Bone marrow (tissue), 2 donors: ENCODE data around the gene EPB41L5.
"Not testable (repeated sequence)": the region's sequence is repeated elsewhere in the genome, so short reads cannot be mapped to it uniquely, and the experiment has no call there.

Source experiments
- DNase-seq, 2 donors: peaks; one replicate each; lab custom pipeline; 2025; lab: John Stamatoyannopoulos, UW

EPB41L5 gene

GRCh38 chr2:120199817-120200459, 187.1 kb downstream of the EPB41L5 start:
- not testable (repeated sequence) for DNase-seq

- no peak for DNase-seq
Measured at GRCh38 chr2:120203251-120204021, 190.6 kb downstream of the EPB41L5 start.

GRCh38 chr2:120204022-120204405, 191.1 kb downstream of the EPB41L5 start:
- no peak for DNase-seq

DNA sequence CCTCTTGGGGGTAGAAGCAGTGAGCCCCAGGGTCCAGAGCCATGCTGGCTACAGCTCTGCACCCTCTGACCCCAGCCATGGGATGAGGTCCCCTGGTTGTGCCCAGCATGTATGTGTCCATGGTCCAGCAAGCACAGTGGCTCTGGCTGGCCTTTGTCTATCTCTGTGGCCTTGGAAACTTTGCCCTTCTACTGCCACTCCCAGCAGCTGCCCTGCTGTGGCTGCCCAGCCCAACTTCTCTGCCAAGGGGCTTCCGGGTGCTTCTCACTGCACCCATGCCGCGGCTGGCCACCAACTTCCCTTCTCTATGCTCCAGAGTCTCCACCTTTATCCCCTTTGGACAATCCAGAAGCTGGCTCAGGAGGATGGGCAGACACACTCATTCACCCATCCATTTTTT, 191.5 kb downstream of the EPB41L5 start:
- DNase-seq: no peak

DNA sequence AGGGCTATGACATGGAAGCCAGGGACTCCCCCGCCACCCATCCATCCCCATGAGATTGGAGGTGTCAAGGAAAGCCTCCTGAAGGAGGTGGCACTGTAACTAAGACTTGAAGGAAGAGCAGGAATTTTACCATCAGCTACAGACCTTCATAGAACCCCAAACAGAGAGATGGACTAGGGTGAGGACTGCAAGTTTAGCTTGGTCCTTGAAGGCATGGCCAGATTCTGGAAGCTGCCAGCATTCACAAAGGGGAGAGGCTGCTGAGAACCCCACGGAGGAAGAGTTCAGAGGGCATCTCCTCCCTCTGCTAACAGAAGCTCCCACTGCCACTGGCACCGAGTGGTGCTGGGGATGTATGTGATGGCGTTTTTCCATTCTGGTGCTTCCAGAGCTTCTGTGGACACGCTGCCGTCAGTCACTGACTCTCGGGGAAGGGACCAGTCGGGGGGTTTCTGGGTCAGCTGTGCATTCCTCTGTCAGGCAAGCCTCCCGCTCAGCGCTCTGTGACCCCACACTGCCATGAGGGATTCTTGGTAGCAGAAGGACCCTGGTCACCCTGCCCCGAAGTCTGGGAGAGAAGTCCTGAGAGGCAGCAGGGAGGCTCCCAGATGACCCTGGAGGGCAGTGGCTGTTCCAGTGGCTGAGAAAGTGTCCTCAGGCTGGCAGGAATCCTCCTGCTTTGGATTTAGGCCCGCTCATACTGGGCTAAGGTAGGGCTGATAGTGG, 192.2 kb downstream of the EPB41L5 start:
- no peak for DNase-seq

DNA sequence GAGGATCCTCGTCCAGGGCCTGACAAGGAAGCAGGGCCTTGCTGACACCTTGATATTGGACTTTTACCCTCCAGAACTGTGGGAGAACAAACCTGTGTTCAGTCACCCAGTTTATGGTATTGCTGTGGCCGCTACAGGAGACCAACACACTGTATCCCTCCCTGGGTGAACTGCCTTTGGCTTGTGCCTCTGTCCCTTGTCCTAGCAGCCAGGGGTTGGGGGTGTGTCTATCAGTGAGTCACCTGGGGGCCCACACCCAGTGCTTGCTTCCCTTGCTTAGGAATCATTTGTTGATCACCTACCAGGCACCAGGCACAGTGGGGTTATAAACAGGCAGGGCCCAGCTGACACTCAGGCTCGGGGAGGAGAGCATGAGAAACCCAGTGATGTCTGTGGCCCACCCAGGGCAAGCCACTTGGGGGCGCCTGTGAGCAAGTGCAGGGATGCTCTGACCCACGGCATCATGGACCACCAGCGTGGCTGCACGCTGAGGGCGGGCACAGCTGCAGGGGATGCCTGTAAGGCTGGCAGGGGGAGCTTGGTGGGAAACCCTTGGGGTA, 193.2 kb downstream of the EPB41L5 start:
- DNase-seq: no peak

- no peak for DNase-seq
Measured at GRCh38 chr2:120208381-120209353, 195.8 kb downstream of the EPB41L5 start.

DNA sequence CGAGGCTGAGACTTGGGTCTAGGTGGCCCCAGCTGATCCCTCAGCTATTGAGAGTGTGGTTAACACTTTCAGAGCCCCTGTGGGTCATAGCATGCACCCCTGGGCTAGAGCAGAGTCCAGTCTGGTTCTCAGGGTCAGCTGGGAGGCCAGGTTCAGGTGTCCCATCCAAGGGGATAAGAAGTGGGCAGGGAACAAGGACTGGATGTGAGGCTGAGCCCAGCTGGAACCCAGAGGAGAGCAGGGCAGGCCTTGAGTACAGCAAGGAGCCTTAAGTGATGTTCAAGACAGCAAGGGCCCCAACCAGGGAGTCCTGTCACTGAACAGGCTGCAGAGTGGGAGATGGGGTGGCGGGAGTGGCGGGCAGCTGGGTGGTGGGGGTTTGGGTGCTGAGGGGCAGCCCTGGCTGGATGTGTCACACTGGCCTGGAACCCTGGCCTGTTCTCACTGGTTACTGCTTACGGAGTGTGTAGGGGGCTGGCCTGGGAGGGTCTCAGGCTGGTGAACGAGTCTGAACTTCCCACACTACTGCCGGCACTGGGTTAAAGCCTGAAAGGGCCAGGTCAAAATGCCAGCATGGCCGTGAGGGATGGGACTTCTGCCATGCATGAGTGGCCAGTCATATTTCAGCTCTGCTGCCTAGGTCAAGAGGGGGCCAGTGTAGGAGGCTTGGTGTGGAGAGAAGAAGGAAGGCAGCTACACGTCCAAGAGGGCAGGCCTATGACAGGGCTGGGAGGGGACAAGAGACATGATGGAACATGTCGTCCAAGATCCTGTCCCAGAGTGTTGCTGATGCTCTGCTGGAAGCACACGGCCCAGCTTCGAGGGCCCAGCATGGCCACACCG, 196.8 kb downstream of the EPB41L5 start:
- DNase-seq: no peak

DNA sequence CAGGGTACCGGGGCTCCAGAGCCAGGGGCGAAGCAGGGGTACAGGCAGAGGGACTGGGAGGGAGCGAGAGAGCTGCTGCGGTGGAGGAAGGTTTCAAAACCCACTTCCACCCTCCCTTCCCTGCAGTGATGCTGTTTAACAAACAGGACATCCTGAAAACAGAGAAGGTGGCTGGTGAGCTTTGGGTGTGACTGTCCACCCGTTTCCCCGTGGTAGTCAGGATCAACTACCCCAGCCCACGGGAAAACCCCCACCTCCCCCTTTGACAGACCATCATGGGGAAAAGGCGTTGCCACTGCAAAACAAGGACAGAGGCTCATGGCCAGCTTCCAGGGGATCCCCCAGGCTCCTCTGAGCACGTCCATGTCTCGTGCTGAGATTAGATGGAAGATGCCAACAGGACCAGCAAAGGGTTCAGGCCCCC, 197.4 kb downstream of the EPB41L5 start:
- DNase-seq: no peak

- no peak for DNase-seq
Measured at GRCh38 chr2:120218181-120218580, 205.3 kb downstream of the EPB41L5 start.

DNA sequence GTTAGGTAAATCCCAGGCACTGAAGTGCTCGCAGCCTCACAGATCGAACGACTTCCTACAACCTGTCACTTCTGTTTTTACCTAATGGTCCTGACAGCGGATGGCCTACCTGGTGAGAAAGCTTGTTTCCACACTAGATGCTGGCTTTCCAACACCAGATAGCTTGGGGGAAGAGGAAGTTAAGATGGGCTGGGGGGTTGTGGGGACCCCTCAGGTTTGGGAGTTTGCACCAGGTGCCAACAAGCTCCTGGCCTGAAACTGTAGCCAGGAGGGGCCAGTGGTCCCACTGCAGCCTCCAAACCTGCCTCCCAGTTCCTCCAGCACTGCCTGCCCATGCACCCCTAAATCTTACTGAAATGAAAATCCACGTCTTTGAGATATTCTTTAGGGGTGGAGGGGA, 206.4 kb downstream of the EPB41L5 start:
- DNase-seq: no peak

DNA sequence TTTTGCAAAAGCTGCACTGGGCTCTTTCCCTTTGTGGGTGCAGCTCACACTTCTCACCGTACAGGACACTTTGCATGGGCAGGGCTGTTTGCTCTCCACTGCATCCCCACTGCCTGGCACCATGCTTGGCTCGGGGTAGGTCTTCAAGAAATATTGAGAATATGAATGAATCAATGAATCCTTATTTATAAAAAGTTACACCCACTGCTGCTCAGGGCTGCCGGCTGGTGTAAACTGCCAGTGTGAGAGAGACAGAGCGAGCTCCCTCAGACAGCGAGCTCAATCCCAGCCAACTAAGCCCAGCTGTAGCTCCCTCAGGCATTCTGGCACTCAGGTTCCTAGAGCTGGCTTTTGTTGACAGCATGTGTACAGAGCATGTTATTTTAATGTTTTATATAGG, 206.9 kb downstream of the EPB41L5 start:
- DNase-seq: no peak

GRCh38 chr2:120220756-120221155, 207.9 kb downstream of the EPB41L5 start:
- DNase-seq: no peak

DNA sequence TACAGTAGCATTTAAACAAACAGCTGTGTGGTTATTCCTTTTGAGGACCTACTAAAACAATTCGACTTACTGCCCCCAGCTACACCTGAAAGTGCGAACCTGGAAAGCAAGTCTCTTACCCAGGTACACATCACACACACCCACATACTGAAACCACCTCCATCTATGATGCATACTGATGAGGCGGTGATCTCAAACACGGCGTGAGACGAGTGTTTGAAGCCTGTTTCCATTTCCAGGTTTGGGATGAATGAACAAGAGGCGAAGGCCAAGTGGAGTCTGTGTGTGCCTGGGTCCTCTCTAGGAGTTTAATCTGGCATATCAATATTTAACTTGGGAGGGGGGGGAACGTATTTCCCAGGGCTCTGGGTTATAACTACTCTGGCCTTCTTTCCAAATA, 208.7 kb downstream of the EPB41L5 start:
- DNase-seq: no peak

DNA sequence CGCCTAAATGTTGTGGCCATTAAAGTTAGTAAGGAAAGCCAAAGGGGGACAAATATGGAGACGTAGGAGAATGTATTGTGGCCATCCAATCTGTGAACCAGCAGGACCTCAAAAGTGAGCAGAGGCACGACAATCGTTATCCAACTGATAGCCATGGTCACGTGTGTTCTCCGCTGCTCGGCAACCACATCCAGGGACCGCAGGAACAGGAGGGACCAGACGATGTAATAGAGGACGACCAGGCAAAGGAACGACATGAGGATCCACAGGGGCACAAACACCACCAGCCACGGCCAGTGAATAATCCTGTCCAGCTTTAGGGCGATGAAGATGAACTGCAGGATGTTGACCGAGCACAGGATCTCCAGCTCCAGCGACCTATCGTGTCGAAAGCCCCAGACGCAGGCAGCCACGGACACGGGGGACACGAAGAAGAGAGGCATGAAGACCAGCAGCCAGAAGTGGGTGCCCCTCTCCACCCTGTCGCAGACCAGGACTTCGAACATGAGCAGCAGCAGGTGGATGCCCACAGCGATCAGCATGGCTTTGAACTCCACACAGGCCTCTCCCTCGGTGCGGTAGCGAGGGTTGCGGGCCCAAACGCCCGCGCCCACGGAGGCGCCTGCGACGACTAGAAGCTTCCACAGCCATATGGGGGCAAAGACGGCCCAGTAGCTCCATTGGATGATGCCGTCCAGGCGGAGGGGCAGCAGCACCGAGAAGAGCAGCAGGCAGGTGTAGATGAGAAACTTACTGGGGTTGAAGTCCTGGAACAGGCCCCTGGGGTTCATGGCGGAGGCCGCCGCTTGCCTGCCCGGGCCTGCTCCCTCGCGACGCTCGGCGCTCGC, 209.5 kb downstream of the EPB41L5 start:
- DNase-seq: no peak

GRCh38 chr2:120223034-120223912, 210.4 kb downstream of the EPB41L5 start, which contains the start of gene TMEM185B:
TSS of gene TMEM185B (minus strand) at chr2:120223400. CDS start at chr2:120222976, 424 bp downstream.
- DNase-seq: peak; percentile 19 to 84

DNA sequence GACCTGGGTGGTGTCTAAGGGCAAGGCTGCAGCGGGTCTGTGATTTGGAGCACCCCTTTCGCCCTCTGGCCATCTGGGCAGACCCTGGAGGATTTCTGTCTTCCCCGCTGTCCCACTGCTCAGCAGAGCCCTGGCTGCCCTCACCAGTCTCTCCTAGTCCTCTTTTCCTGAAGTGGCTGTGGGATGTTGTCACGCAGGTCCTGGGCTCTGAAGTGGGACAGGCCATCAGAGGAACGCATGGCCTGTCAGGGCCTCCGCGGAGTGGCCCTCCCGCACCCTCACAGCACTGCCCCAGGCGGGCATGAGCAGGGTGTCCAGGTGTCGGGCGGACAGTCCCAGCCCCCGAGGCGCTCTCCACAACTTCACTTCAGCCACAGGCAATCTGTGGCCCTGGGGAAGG, 211.4 kb downstream of the EPB41L5 start:
- no peak for DNase-seq

DNA sequence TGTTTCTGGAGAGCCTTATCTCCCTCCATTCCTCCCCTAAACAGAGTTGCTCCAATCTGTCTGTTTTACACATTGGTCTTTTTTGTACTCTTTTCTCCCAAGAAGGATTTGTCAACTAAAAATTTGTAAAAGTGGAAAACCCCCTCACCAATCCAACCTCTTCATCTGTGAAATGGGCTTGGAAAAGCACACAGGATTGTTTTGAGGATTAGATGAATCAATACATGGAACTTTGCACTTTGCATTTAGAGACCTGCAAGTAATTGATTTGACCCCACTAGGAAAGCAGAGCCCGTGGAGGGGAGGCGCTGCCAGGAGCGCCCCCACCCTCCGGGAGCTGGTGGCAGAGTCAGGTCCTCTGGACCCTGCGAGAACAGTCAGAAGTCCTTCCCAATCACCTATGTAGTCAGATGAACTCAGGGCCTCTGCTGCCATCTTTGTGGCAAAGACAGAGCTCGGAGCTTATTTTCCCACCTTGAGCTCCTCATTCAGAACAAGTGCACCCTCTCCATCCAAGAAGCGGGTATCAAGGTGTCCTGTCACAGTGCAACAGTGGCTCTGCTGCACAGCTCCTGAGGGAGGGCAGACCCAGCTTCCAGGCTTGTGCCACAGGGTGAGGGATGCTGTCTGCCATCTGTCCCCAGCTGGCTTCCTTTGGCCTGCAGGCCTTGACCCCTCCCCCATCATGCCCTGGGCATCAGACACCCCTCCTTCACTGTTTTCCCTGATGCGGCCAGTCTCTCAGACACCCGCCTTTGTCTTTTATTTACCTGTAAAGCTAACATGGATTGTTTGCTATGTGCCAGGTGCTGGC, 212.1 kb downstream of the EPB41L5 start:
- no peak for DNase-seq
